WTC11 (cell line): ENCODE results near the gene MCF2L2. TPM values are rescaled to one million over a fixed set of nuclear protein-coding genes. Genes with fewer than 3 reads are reported as not detected.

Experiments used
- ATAC-seq: fragments of 200-7000 bp; cut with Tn5 transposase; 2 replicates; pipeline ENCODE4 v1.10.0; 2021; ENCODE audit warnings: mild to moderate bottlenecking, moderate library complexity
- CTCF ChIA-PET: fragments of 300-600 bp; sonication (Branson Sonifier 250); formaldehyde crosslinking; loops from one replicate; lab custom pipeline; 2021; ENCODE audit warnings: antibody characterized with exemption; lab: Charles Lee
- POLR2A ChIA-PET: fragments of 350-600 bp; sonication (Branson Sonifier 250); formaldehyde crosslinking; loops from one replicate; lab custom pipeline; 2021; ENCODE audit warnings: antibody characterized with exemption; lab: Charles Lee
- DNase-seq: peaks from one replicate; pipeline ENCODE4 v3.0.0; 2021; ENCODE audit warnings: low spot score
- H3K27ac Mint-ChIP-seq: 2 replicates; pipeline ENCODE4 v1.8.0; 2021; ENCODE audit warnings: mixed read lengths
- H3K27me3 Mint-ChIP-seq: 2 replicates; pipeline ENCODE4 v1.8.0; 2021; ENCODE audit warnings: low read depth, mild to moderate bottlenecking, moderate library complexity, mixed read lengths
- H3K36me3 Mint-ChIP-seq: 2 replicates; pipeline ENCODE4 v1.8.0; 2021; ENCODE audit warnings: mixed read lengths
- H3K4me1 Mint-ChIP-seq: 2 replicates; pipeline ENCODE4 v1.8.0; 2022; ENCODE audit warnings: mixed read lengths
- H3K4me3 Mint-ChIP-seq: 2 replicates; pipeline ENCODE4 v1.8.0; 2021; ENCODE audit warnings: mild to moderate bottlenecking, moderate library complexity, mixed read lengths
- H3K9me3 Mint-ChIP-seq: 2 replicates; pipeline ENCODE4 v1.8.0; 2021; ENCODE audit warnings: mixed read lengths
- CREM ChIP-seq: sonication (generic); formaldehyde crosslinking; IDR thresholded peaks from 2 replicates; pipeline ENCODE4 v1.8.1; 2022; ENCODE audit warnings: mild to moderate bottlenecking, missing genetic modification reagents, moderate library complexity
- IRF2 ChIP-seq: sonication (generic); formaldehyde crosslinking; IDR thresholded peaks from 2 replicates; pipeline ENCODE4 v1.8.0; 2022; ENCODE audit warnings: low read depth, missing genetic modification reagents, borderline replicate concordance
- JAZF1 ChIP-seq: fragments of 250-450 bp; sonication (Bioruptor Pico); IDR thresholded peaks from 2 replicates; pipeline ENCODE4 v1.9.0; 2021; ENCODE audit warnings: moderate library complexity, mild to moderate bottlenecking, inconsistent platforms
- JUN ChIP-seq: sonication (generic); formaldehyde crosslinking; IDR thresholded peaks from 2 replicates; pipeline ENCODE4 v1.8.0; 2023; ENCODE audit warnings: mild to moderate bottlenecking, missing genetic modification reagents
- MXD4 ChIP-seq: fragments of 250-450 bp; sonication (Bioruptor Pico); IDR thresholded peaks from 2 replicates; pipeline ENCODE4 v1.8.0; 2021; ENCODE audit warnings: mild to moderate bottlenecking, moderate library complexity, borderline replicate concordance
- MYBL2 ChIP-seq: sonication (generic); formaldehyde crosslinking; IDR thresholded peaks from 2 replicates; pipeline ENCODE4 v1.8.1; 2023; ENCODE audit warnings: mild to moderate bottlenecking, moderate library complexity, missing genetic modification reagents
- NFATC4 ChIP-seq: fragments of 250-450 bp; sonication (Bioruptor Pico); IDR thresholded peaks from 2 replicates; pipeline ENCODE4 v1.9.0; 2021; ENCODE audit warnings: mild to moderate bottlenecking
- NR2C2 ChIP-seq: sonication (generic); formaldehyde crosslinking; IDR thresholded peaks from 2 replicates; pipeline ENCODE4 v1.8.0; 2022; ENCODE audit warnings: mild to moderate bottlenecking, missing genetic modification reagents
- SMAD3 ChIP-seq: sonication (generic); formaldehyde crosslinking; IDR thresholded peaks from 2 replicates; pipeline ENCODE4 v1.8.0; 2022; ENCODE audit warnings: missing genetic modification reagents, mild to moderate bottlenecking, borderline replicate concordance
- TCF7 ChIP-seq: sonication (generic); formaldehyde crosslinking; IDR thresholded peaks from 2 replicates; pipeline ENCODE4 v1.8.0; 2022; ENCODE audit warnings: mild to moderate bottlenecking, low read depth, missing genetic modification reagents, moderate library complexity
- ZNF232 ChIP-seq: sonication (generic); formaldehyde crosslinking; IDR thresholded peaks from 2 replicates; pipeline ENCODE4 v1.8.0; 2022; ENCODE audit warnings: mild to moderate bottlenecking, missing genetic modification reagents
- ZNF263 ChIP-seq: sonication (generic); formaldehyde crosslinking; IDR thresholded peaks from 2 replicates; pipeline ENCODE4 v1.8.1; 2022; ENCODE audit warnings: low read depth, mild to moderate bottlenecking, moderate library complexity, missing genetic modification reagents
- ZNF423 ChIP-seq: fragments of 250-450 bp; sonication (Bioruptor Pico); IDR thresholded peaks from 2 replicates; pipeline ENCODE4 v2.1.2; 2022; ENCODE audit warnings: mild to moderate bottlenecking, moderate library complexity
- ZNF671 ChIP-seq: fragments of 250-450 bp; sonication (Bioruptor Pico); IDR thresholded peaks from 2 replicates; pipeline ENCODE4 v1.8.0; 2021; ENCODE audit warnings: mild to moderate bottlenecking
- total RNA-seq: library from RNA; stranded (reverse); gene quantifications from 3 replicates; pipeline ENCODE4 v1.2.3, GENCODE V29; 2021
- TF ChIP-seq, protein P1 (sequence below): sonication (generic); formaldehyde crosslinking; IDR thresholded peaks from 2 replicates; pipeline ENCODE4 v1.8.0; 2023; ENCODE audit warnings: missing genetic modification reagents
- TF ChIP-seq, protein P2 (sequence below): fragments of 250-450 bp; sonication (Bioruptor Pico); IDR thresholded peaks from 2 replicates; pipeline ENCODE4 v2.1.2; 2022; ENCODE audit warnings: mild to moderate bottlenecking, moderate library complexity
- TF ChIP-seq, protein P3 (sequence below): sonication (generic); formaldehyde crosslinking; IDR thresholded peaks from 2 replicates; pipeline ENCODE4 v1.8.0; 2023; ENCODE audit warnings: missing genetic modification reagents, mild to moderate bottlenecking, borderline replicate concordance

The MCF2L2 gene
- total RNA-seq, 1 experiment from 2014 or later = 7.5 TPM

DNA sequence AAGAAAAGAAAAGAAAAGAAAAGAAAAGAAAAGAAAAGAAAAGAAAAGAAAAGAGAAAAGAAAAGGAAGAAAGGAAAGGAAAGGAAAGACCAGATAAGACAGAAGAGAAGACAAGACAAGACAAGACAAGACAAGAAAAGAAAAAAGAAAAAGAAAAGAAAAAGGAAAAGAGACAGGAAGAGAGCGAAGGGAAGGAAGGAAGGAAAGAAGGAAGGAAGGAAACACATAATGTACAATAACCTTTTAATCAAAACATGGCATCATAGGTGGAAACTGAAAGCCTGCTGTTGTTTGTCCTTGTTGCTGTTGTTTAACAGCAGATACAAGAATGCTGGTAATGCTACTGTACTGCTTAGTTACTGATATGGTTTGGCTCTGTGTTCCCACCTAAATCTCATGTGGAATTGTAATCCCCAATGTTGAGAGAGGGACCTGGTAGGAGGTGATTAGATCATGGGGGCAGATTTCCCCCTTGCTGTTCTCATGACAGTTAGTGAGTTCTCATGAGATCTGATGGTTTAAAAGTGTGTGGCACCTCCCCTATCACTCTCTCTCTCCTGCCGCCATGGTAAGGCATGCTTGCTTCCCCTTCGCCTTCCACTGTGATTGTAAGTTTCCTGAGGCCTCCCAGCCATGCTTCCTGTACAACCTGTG, 67.3 kb downstream of the MCF2L2 start:
- Mint-ChIP-seq H3K4me3 (no peak overlapping the region), H3K27ac (no peak overlapping the region), H3K36me3 (no peaks in the 10 kb centered on the region), H3K4me1 (no peaks in the 10 kb centered on the region), H3K27me3 (no peaks in the 10 kb centered on the region), H3K9me3 (peaks cover 8% of the 10 kb centered on the region; the same call in 1 of the 2 replicates)
- TF ChIP-seq ZNF232 (CRISPR knock-in tag) (no peak), ZNF263 (CRISPR knock-in tag) (no peak), ZNF423 (CRISPR knock-in tag) (no peak), JAZF1 (CRISPR knock-in tag) (no peak), MYBL2 (no peak)
- ChIA-PET POLR2A (no interaction called here), CTCF (no interaction called here)
- DNase-seq (no peak), ATAC-seq (no peak)

DNA sequence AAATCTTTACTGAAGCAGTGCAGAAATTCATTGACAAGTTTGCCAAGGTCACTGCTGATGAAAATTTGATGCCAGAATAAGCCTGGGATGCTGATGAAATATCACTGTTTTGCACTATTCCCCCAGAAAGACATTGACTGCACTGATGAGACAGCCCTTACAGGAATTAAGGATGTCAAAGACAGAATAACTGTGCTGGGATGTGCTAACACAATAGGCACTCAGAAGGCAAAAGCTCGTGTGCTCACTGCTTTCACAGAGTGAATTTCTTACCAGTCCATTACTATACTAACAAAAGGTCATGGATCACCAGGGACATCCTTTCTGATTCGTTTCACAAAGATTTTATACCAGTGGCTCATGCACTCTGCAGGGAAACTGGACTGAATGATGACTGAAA, 69.4 kb downstream of the MCF2L2 start:
- no peak for DNase-seq
- H3K27me3 Mint-ChIP-seq = no peaks in the 10 kb centered on the region
- no peak for TF ChIP-seq ZNF671 (CRISPR knock-in tag)
- TF ChIP-seq, protein P1, sequence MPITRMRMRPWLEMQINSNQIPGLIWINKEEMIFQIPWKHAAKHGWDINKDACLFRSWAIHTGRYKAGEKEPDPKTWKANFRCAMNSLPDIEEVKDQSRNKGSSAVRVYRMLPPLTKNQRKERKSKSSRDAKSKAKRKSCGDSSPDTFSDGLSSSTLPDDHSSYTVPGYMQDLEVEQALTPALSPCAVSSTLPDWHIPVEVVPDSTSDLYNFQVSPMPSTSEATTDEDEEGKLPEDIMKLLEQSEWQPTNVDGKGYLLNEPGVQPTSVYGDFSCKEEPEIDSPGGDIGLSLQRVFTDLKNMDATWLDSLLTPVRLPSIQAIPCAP = no peak
- TF ChIP-seq JUN (CRISPR knock-in tag) = no peak
- H3K4me3 Mint-ChIP-seq = no peak overlapping the region
- peaks cover 8% of the 10 kb centered on the region; the same call in 1 of the 2 replicates for H3K9me3 Mint-ChIP-seq
- H3K27ac Mint-ChIP-seq = no peak overlapping the region
- no peaks in the 10 kb centered on the region for H3K4me1 Mint-ChIP-seq
- ChIA-PET POLR2A (interaction anchor here (0.7 kb wide), 1 partner anchor 137 kb away, joined by 3 read pairs; no protein-coding TSS in a partner anchor), CTCF (no interaction called here)
- no peak for ATAC-seq
- no peaks in the 10 kb centered on the region for H3K36me3 Mint-ChIP-seq

DNA sequence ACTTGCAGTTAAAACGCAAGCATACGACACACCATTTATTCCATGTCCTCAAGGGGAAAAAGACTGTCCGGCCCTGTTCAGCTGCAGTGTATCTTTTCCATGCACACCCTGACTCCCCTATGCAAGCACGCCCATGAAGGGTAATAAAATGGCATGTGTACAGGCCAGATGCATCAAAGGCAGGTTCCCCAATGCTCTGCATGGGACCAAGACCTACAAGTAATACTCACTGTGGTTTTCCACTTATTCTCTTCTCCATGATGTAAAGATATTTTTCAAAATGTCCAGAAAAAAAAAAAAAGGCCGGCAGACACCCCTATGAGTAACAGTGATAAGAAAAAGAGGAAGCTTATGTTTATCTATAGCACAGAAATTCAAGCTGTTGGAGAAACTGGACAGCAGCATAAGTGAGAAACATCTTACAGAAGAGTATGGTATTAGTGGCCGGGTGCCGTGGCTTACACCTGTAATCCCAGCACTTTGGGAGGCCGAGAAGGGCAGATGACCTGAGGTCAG, 70.8 kb downstream of the MCF2L2 start:
- peaks cover 8% of the 10 kb centered on the region; the same call in 1 of the 2 replicates for H3K9me3 Mint-ChIP-seq
- TF ChIP-seq, protein P2, sequence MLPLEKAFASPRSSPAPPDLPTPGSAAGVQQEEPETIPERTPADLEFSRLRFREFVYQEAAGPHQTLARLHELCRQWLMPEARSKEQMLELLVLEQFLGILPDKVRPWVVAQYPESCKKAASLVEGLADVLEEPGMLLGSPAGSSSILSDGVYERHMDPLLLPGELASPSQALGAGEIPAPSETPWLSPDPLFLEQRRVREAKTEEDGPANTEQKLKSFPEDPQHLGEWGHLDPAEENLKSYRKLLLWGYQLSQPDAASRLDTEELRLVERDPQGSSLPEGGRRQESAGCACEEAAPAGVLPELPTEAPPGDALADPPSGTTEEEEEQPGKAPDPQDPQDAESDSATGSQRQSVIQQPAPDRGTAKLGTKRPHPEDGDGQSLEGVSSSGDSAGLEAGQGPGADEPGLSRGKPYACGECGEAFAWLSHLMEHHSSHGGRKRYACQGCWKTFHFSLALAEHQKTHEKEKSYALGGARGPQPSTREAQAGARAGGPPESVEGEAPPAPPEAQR = no peak
- TF ChIP-seq NR2C2 (CRISPR knock-in tag) = no peak
- no peak for TF ChIP-seq SMAD3
- TF ChIP-seq CREM (CRISPR knock-in tag) = no peak
- no peak for TF ChIP-seq NFATC4 (CRISPR knock-in tag)
- TF ChIP-seq, protein P3, sequence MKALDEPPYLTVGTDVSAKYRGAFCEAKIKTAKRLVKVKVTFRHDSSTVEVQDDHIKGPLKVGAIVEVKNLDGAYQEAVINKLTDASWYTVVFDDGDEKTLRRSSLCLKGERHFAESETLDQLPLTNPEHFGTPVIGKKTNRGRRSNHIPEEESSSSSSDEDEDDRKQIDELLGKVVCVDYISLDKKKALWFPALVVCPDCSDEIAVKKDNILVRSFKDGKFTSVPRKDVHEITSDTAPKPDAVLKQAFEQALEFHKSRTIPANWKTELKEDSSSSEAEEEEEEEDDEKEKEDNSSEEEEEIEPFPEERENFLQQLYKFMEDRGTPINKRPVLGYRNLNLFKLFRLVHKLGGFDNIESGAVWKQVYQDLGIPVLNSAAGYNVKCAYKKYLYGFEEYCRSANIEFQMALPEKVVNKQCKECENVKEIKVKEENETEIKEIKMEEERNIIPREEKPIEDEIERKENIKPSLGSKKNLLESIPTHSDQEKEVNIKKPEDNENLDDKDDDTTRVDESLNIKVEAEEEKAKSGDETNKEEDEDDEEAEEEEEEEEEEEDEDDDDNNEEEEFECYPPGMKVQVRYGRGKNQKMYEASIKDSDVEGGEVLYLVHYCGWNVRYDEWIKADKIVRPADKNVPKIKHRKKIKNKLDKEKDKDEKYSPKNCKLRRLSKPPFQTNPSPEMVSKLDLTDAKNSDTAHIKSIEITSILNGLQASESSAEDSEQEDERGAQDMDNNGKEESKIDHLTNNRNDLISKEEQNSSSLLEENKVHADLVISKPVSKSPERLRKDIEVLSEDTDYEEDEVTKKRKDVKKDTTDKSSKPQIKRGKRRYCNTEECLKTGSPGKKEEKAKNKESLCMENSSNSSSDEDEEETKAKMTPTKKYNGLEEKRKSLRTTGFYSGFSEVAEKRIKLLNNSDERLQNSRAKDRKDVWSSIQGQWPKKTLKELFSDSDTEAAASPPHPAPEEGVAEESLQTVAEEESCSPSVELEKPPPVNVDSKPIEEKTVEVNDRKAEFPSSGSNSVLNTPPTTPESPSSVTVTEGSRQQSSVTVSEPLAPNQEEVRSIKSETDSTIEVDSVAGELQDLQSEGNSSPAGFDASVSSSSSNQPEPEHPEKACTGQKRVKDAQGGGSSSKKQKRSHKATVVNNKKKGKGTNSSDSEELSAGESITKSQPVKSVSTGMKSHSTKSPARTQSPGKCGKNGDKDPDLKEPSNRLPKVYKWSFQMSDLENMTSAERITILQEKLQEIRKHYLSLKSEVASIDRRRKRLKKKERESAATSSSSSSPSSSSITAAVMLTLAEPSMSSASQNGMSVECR (CRISPR knock-in tag) = no peak
- no peak for TF ChIP-seq TCF7 (CRISPR knock-in tag)
- no peak for TF ChIP-seq MXD4 (CRISPR knock-in tag)
- TF ChIP-seq IRF2 = no peak
- TF ChIP-seq, all 79 proteins: peak for 0
- H3K27me3 Mint-ChIP-seq = no peaks in the 10 kb centered on the region
- H3K27ac Mint-ChIP-seq = no peak overlapping the region
- no peak for DNase-seq
- no peak overlapping the region for H3K4me3 Mint-ChIP-seq
- H3K36me3 Mint-ChIP-seq = no peaks in the 10 kb centered on the region
- ChIA-PET POLR2A (no interaction called here), CTCF (no interaction called here)
- ATAC-seq = no peak
- no peaks in the 10 kb centered on the region for H3K4me1 Mint-ChIP-seq
